GM12864 (cell line): ENCODE results near the gene PUS7.
"Not testable (repeated sequence)": the region's sequence is repeated elsewhere in the genome, so short reads cannot be mapped to it uniquely, and the experiment has no call there.

Source experiments
- DNase-seq: peaks from one replicate; pipeline ENCODE4 v3.0.0-alpha.2; 2011; ENCODE audit warnings: low read depth
- H3K4me3 ChIP-seq: 2 replicates; pipeline ENCODE4 v1.5.1; 2011; ENCODE audit warnings: mild to moderate bottlenecking, low read depth, low read length, control low read depth
- TF ChIP-seq, protein P1 (sequence below): IDR thresholded peaks from 2 replicates; pipeline ENCODE4 v1.5.1; 2011; ENCODE audit warnings: low read depth, mild to moderate bottlenecking, moderate library complexity, low read length, control low read depth, inconsistent platforms; ENCODE audit errors: missing control alignments

PUS7 gene

GRCh38 chr7:105454921-105455320 lies 67.2 kb downstream of the PUS7 start:
- TF ChIP-seq, protein P1, sequence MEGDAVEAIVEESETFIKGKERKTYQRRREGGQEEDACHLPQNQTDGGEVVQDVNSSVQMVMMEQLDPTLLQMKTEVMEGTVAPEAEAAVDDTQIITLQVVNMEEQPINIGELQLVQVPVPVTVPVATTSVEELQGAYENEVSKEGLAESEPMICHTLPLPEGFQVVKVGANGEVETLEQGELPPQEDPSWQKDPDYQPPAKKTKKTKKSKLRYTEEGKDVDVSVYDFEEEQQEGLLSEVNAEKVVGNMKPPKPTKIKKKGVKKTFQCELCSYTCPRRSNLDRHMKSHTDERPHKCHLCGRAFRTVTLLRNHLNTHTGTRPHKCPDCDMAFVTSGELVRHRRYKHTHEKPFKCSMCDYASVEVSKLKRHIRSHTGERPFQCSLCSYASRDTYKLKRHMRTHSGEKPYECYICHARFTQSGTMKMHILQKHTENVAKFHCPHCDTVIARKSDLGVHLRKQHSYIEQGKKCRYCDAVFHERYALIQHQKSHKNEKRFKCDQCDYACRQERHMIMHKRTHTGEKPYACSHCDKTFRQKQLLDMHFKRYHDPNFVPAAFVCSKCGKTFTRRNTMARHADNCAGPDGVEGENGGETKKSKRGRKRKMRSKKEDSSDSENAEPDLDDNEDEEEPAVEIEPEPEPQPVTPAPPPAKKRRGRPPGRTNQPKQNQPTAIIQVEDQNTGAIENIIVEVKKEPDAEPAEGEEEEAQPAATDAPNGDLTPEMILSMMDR = no peak
- H3K4me3 ChIP-seq = no peak overlapping the region
- DNase-seq = no peak

DNA sequence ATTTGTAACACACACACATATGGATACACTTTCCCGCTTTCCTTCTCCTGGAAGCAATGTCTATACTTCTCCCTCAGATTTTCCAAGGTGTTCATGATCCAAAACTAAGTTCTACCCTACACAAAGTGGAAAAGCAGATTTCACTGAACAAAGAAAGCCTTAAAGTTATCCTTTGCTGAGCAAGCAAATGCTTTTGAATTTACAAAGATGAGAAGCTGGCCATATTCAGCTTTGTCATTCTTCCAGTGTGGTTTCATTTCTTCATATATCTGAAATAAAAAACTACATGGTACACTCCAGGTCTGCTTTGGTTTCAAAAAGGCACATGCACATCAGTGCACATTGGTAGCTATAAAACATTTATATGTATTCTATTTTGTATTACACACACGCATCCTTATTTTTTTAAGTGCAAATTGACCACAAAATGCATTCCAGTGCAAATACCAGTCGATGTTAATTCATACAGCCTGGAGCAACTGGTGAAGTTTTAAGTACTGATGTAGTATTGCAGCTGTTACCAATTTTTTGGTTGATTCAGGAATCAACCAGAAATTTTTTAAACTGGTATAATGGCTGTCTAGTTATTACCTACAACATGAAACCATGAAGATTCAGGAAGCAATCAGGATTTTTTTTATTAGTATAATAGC lies 67.8 kb downstream of the PUS7 start:
- TF ChIP-seq, protein P1 = no peak
- no peak for DNase-seq
- no peak overlapping the region for H3K4me3 ChIP-seq

GRCh38 chr7:105452085-105452484 lies 70.0 kb downstream of the PUS7 start:
- DNase-seq = no peak
- TF ChIP-seq, protein P1 = no peak
- H3K4me3 ChIP-seq = no peak overlapping the region

DNA sequence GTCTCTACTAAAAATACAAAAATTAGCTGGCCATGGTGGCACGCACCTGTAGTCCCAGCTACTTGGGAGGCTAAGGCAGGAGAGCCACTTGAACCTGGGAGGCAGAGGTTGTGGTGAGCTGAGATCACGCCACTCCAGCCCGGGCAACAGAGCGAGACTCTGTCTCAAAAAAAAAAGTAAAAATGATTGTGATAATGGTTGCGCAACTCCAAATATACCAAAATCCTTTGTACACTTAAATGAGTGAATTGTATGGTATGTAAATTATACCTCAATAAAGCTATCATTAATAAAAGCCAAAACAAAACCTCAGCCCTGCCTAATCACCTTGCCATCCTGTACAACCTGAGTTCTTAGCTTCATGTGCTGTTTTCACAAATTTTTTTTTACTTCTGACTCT lies 71.2 kb downstream of the PUS7 start:
- DNase-seq = not testable (repeated sequence)

DNA sequence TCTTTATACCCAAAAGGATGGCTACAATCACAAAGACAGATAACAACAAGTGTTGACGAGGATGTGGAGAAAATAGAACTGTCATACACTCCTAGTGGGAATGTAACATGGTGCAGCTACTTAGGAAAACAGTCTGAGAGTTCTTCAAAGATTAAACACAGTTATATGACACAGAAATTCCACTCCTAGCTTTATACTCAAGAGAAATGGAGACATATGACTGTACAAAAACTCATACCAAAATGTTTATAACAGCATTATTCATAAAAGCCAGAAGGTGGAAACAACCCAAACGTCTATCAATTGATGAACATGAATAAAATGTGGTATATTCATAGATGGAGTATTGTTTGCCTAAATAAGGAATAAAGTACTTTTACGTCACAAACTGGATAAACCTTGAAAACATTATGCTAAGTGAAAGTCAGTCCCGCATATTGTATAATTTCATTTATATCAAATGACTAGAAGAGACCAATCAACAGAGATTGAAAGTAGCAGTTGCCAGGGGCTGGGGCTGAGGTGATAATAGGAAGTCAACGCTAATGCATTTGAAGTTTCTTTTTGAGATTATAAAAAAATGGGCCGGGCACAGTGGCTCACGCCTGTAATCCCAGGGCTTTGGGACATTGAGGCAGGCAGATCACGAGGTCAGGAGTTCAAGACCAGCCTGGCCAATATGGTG lies 71.8 kb downstream of the PUS7 start:
- DNase-seq = no peak
- TF ChIP-seq, protein P1 = no peak
- no peak overlapping the region for H3K4me3 ChIP-seq

More for the DNA sequence above, 71.2 kb downstream of the PUS7 start:
- H3K4me3 ChIP-seq = not testable (repeated sequence)

- TF ChIP-seq, protein P1 = no peak
- H3K4me3 ChIP-seq = no peak overlapping the region
- peak; percentile 59 for DNase-seq
Observed at GRCh38 chr7:105448181-105448580, 73.9 kb downstream of the PUS7 start.

- H3K4me3 ChIP-seq = no peak overlapping the region
- DNase-seq = peak; percentile 7
- TF ChIP-seq, protein P1 = no peak
Observed at GRCh38 chr7:105444342-105444987, 77.6 kb downstream of the PUS7 start.

DNA sequence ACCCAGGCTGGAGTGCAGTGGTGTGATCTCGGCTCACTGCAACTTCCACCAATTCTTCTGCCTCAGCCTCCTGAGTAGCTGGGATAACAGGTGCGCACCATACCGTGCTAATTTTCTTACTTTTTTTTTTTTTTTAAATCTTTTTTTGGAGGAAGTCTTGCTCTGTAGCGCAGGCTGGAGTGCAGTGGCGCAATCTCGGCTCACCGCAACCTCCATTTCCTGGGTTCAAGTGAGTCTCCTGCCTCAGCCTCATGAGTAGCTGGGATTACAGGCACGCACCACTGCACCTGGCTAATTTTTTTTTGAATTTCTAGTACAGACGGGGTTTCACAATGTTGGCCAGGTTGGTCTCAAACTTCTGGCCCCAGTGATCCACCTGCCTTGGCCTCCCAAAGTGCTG lies 79.9 kb downstream of the PUS7 start:
- not testable (repeated sequence) for DNase-seq, H3K4me3 ChIP-seq
